Choroid plexus epithelial cell (primary cell): Measurements from ENCODE around the gene DCAF7.

Experiments
- DNase-seq: peaks from one replicate; pipeline ENCODE4 v3.0.0-alpha.2; 2010; ENCODE audit warnings: low read depth
- H3K4me3 ChIP-seq: 2 replicates; pipeline ENCODE4 v1.5.1; 2011; ENCODE audit warnings: low read depth, mild to moderate bottlenecking, control low read depth, low read length, moderate library complexity
- TF ChIP-seq, protein P1 (sequence below): conservative IDR thresholded peaks from 2 replicates; pipeline ENCODE4 v1.5.1; 2011; ENCODE audit warnings: low read depth, mild to moderate bottlenecking, control low read depth, inconsistent platforms, low read length, moderate library complexity

Gene DCAF7

GRCh38 chr17:63524051-63524450 is 26.2 kb upstream of the DCAF7 start:
- TF ChIP-seq, protein P1, sequence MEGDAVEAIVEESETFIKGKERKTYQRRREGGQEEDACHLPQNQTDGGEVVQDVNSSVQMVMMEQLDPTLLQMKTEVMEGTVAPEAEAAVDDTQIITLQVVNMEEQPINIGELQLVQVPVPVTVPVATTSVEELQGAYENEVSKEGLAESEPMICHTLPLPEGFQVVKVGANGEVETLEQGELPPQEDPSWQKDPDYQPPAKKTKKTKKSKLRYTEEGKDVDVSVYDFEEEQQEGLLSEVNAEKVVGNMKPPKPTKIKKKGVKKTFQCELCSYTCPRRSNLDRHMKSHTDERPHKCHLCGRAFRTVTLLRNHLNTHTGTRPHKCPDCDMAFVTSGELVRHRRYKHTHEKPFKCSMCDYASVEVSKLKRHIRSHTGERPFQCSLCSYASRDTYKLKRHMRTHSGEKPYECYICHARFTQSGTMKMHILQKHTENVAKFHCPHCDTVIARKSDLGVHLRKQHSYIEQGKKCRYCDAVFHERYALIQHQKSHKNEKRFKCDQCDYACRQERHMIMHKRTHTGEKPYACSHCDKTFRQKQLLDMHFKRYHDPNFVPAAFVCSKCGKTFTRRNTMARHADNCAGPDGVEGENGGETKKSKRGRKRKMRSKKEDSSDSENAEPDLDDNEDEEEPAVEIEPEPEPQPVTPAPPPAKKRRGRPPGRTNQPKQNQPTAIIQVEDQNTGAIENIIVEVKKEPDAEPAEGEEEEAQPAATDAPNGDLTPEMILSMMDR, result no peak
- DNase-seq, result no peak
- no peak overlapping the region for H3K4me3 ChIP-seq

GRCh38 chr17:63525190-63525946 is 24.9 kb upstream of the DCAF7 start:
- no peak overlapping the region for H3K4me3 ChIP-seq
- no peak for DNase-seq
- TF ChIP-seq, protein P1, result no peak

- no peak overlapping the region for H3K4me3 ChIP-seq
- TF ChIP-seq, protein P1, result no peak
- DNase-seq, result no peak
These were observed 23.4 kb upstream of the DCAF7 start for GRCh38 chr17:63526861-63527260.

GRCh38 chr17:63528183-63528582 is 22.1 kb upstream of the DCAF7 start:
- H3K4me3 ChIP-seq, result no peak overlapping the region
- DNase-seq, result no peak
- TF ChIP-seq, protein P1, result no peak

DNA sequence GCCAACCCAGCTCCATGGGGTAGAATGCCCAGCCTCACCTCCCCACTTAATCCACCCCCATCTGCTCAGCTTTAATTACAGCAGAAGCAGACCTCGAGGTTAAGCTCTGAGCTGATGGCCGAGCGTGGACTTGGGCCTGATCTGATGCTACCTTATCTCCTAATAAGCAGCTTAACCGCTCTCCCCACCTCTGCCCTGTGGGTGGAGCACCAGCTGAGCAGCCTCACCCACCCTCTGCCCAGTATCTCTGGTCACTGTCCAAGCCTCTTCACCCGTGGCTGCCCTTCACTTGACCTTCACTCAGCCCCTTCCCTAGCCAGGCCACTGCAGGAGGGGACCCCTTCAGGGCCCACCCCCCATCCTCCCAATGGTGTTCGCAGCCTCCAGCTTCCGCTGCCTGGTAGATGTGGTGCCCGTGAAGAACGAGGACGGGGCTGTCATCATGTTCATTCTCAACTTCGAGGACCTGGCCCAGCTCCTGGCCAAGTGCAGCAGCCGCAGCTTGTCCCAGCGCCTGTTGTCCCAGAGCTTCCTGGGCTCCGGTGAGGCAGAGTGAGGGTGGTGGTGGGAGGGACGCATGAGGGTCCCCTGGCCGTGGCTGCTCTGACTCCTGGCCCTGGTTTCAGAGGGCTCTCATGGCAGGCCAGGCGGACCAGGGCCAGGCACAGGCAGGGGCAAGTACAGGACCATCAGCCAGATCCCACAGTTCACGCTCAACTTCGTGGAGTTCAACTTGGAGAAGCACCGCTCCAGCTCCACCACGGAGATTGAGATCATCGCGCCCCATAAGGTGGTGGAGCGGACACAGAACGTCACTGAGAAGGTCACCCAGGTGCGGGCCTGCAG is 20.3 kb upstream of the DCAF7 start:
- TF ChIP-seq, protein P1, result no peak
- H3K4me3 ChIP-seq, result no peak overlapping the region

GRCh38 chr17:63530557-63531021 is 19.7 kb upstream of the DCAF7 start:
- TF ChIP-seq, protein P1, result no peak
- no peak for DNase-seq
- no peak overlapping the region for H3K4me3 ChIP-seq

More for the DNA sequence above, 20.3 kb upstream of the DCAF7 start:
- no peak for DNase-seq
